HG03571 (cell line): ENCODE results near the gene NLRX1.
"Not testable (repeated sequence)": the region's sequence is repeated elsewhere in the genome, so short reads cannot be mapped to it uniquely, and the experiment has no call there.

ENCODE experiments used
- ATAC-seq: cut with Tn5 transposase; IDR thresholded peaks from one replicate; pipeline ENCODE4 v1.9.1; 2021; ENCODE audit not compliant: unreplicated experiment

NLRX1 gene

DNA sequence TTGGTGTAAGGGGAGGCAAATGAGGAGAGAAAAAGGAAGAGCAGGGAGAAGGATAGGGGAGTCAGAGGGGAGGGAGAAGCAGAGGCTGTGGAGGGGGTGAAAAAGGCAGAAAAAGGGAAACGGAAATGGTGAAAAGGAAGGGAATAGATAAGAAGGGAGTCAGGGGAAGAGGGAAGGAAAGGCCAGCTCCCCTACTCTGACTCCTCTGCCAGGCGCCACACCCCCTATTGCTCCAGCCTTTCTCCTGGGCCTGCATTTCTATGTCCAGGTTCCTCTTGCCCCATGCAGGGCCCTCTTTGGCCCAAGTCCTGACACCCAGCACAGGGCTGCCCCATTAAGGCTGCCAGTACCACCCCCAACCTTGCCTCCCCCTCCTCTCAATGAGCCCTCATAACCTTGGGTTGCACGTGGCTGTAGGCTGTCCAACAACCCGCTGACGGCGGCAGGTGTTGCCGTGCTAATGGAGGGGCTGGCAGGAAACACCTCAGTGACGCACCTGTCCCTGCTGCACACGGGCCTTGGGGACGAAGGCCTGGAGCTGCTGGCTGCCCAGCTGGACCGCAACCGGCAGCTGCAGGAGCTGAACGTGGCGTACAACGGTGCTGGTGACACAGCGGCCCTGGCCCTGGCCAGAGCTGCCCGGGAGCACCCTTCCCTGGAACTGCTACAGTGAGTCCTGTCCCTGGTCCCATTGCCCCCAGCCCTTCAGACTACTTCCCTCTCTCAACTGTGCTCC is 13.3 kb downstream of the NLRX1 start:
- ATAC-seq = no peak

DNA sequence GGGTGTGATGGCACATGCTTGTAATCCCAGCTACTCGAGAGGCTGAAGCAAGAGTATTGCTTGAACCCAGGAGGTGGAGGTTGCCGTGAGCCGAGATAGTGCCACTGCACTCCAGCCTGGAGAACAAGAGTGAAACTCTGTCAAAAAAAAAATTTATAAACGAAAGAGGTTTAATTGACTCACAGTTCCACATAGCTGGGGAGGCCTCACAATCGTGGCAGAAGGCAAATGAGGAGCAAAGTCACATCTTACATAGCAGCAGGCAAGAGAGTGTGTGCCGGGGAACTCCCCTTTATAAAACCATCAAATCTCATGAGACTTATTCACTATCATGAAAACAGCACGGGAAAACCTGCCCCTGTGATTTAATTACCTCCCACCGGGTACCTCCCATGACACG is 15.9 kb downstream of the NLRX1 start:
- not testable (repeated sequence) for ATAC-seq

DNA sequence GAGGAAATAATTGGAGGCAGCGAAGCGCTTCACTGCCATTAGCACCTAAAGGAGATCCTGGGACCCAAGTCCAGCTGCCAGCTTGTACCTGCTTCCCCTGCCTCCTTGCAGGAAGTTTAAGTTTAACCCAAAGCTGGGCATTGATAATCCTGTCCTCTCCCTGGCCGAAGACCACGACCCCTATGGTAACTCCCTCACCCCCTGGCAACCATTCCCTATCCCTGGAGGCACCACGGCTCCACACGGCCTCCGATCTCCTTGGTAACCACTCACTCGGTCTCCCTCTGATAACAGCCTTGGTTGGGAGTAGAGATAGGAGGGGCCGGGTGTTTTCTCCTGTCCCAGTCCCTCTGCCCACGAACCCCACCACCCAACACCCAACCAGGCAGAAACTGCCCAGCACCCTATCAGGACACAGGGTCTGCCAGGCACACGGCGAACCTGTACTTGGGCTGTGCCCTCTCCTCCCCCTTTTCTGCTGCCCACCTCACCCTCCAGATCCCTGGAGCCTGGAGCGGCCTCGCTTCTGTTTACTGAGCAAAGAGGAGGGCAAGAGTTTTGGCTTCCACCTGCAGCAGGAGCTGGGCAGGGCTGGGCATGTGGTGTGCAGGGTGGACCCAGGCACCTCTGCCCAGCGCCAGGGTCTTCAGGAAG is 17.6 kb downstream of the NLRX1 start:
- ATAC-seq = no peak

DNA sequence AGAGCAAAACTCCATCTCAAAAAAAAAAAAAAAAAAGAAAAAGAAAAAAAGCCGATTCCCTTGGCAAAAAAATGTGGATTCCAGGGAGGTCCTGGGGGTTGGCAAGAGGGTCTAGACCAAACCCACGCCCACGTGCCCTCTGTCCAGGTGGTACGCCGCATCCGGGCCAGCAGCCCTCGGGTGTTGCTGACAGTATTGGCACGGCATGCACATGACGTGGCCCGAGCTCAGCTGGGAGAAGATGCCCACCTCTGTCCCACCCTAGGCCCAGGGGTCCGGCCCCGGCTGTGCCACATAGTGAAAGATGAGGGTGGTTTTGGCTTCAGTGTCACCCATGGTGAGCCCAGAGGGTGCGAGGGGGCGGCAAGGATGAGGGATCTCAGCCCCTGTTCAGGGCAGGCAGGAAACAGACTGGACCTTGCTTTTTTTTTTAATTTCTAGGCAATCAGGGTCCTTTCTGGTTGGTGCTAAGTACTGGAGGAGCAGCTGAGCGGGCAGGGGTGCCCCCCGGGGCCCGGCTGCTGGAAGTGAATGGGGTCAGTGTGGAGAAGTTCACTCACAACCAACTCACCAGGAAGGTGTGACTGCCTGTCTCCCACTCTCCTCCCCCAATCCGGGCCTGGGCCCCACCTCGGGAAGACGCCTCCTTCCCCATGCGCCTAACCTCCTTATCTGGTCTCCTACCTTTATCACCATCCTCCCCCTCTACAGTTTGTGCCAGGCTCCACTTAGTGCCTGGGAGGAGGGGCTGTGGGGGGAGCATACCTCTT is 18.8 kb downstream of the NLRX1 start:
- no peak for ATAC-seq

DNA sequence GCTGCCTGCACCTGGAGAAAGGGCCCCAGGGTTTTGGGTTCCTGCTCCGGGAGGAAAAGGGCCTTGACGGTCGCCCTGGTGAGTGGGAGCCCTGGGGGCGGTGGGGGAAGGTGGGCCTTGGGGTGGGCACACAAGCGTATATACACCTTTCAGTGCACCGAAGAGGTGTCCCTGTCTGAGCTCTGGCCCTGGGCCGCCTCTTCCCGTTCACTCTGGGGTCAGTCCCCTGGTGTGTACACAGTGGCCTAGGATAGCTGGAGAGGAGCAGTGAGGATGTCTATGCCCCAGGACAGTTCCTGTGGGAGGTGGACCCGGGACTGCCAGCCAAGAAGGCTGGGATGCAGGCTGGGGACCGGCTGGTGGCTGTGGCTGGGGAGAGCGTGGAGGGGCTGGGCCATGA is 19.5 kb downstream of the NLRX1 start:
- ATAC-seq = no peak

DNA sequence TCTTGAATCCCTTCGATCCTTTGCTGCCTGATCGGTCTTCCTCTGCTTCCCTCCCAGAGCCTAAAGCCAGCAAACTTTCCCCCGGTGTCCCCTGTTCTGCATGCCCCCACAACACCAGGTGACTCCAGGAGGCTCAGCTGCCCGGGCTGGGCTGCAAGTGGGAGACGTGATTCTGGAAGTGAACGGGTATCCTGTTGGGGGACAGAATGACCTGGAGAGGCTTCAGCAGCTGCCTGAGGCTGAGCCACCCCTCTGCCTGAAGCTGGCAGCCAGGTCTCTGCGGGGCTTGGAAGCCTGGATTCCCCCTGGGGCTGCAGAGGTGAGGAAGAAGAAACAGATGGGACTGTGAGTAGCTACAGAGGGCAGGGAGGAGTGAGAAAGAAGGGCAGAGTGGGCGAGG is 20.4 kb downstream of the NLRX1 start:
- ATAC-seq = no peak

DNA sequence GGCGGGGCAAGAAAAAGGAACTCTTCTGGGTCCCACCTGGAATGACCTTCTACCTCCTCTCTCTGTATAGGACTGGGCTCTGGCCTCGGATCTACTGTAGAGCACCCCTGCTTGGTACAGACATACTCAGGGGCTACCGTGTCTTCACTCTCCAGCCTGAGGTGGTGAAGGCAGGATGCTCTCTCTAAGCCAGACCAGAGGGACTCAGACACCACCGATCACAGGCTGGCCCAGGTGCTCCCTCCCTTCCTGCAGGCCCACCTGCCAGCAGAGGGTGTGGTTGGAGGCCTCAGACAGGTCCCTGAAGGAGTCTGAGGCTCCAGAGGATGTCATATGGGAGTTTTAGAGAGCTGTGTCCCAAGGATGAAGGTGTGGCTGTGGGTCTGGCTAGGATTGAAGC is 20.9 kb downstream of the NLRX1 start:
- ATAC-seq = no peak

DNA sequence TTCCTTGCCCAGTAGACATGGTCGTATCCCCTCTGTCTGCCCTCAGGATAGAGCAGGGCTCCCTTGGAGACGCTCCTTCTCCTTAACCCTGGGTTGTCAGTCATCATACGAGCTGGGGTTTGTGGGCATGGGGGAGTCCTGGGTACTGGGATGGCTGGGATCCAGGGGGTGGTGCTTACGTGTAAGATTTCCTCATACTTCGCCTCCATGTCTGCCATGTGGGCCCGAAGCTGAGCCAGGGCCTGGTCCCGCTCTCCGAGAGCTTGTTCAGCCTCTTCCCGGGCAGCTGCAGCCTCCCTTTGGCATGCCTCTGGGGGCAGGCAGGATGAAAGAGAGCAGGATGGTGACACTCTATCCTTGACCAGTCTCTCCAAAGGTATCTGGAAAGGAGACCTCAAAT is 22.0 kb downstream of the NLRX1 start:
- no peak for ATAC-seq

DNA sequence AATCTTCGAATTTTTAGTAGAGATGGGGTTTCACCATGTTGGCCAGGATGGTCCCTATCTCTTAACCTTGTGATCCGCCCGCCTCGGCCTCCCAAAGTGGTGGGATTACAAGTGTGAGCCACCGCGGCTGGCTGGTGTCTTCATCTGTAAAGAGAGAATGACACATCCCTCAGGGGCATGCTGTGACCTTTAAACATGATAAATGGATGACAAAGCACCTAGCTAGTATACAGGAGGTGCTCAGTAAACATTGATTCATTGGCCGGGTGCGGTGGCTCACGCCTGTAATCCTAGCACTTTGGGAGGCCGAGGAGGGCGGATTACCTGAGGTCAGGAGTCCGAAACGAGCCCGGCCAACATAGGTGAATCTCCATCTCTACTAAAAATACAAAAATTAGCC is 22.7 kb downstream of the NLRX1 start:
- not testable (repeated sequence) for ATAC-seq

DNA sequence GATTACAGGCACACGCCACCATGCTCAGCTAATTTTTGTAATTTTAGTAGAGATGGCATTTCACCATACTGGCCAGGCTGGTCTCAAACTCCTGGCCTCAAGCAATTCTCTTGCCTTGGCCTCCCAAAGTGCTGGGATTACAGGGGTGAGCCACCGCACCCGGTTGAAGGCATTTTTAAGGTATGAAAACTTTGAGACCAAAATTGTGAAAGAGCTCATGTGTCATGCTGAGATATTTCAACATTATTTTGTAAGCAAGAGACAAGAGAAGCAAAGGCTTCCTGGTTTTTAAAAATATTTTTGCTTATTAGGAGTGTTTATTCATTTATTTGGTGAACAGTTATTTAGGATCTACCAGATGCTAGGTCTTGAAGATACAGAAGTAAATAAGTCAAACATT is 23.6 kb downstream of the NLRX1 start:
- no peak for ATAC-seq

DNA sequence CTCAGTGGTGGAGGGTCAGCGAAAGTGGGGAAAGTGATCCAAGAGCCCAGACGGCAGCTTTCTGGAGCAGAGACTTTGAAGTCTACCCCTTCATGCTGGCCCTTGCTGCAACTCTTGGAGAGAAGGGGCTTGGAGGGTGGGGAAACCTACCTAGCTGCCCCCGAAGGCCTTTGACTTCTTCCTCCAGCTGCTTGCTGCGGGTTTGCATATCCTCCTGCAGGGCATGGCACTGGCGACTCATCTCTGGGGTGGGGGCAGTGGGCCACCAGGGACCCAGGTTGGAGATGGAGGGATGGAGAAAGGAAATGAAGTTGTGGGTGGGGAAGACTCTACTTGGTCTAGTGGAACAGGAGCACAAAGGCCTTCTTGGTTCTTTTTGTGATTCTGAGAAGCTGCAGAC is 24.5 kb downstream of the NLRX1 start:
- no peak for ATAC-seq

DNA sequence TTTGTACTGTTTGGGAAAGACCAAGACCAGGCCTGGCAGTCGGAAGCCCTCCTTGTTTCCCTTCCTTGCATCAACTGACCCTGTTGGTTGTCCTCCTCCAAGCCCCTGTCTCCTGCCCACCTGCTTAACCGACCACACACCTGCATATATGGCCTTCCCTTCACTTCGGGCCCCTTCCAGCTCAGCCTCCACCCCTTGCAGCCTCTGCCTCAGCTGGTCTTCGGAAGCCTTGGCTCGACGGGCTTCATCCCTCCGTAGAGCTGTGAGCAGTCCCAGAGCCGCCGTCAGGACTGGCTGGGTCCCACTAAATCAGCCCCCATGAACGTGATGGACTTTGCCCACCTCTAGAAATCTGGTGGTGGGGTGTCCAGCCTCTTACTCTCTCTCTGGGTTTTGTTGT is 25.1 kb downstream of the NLRX1 start:
- ATAC-seq = no peak

DNA sequence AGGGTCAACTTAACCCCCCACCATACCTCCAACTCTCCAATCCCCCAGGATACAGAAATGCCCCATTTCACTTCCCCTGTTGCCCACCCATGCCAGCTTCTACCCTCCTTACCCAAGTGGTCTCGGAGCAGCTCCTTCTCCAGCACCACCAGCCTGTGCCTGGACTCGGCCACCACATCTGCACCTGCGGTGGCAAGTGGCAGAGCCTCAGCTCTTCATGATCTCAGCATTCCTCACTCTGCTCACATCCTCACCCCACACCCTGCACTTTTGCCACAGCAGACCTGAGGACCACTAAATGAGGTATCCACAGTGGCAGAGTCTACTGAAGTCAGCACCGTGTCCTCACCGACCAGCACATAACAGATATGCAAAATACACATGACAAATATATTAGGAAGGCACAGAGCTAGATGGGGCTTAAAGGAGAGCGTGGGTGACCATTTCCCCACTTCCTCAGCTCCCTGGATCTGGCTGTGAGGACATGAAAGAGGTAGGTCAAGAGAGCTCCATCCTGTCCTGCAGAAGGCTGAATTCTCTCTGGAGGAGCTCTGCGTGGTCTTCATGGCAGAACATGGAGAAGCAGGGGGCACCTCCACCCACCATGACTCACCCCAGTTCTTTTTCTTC is 26.4 kb downstream of the NLRX1 start:
- no peak for ATAC-seq

DNA sequence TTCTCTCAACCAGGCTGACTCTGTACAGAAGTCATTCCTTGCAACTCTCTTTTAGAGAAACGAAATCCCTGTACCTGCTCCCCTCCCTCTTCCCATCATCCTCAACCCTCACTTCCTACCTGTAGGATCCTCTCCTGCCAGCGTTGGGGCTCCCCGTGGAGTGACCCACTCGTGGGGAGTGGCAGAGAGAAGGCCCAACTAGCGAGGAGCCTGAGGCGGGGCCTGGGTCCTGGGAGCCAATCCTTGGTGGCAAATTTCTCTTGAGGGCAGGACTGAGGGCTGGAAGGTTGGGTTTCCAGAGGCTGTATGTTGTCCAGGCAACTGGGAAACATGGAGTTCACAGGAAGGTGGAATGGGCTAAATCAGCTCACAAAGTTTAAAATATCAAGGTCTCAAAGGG is 27.2 kb downstream of the NLRX1 start:
- no peak for ATAC-seq

DNA sequence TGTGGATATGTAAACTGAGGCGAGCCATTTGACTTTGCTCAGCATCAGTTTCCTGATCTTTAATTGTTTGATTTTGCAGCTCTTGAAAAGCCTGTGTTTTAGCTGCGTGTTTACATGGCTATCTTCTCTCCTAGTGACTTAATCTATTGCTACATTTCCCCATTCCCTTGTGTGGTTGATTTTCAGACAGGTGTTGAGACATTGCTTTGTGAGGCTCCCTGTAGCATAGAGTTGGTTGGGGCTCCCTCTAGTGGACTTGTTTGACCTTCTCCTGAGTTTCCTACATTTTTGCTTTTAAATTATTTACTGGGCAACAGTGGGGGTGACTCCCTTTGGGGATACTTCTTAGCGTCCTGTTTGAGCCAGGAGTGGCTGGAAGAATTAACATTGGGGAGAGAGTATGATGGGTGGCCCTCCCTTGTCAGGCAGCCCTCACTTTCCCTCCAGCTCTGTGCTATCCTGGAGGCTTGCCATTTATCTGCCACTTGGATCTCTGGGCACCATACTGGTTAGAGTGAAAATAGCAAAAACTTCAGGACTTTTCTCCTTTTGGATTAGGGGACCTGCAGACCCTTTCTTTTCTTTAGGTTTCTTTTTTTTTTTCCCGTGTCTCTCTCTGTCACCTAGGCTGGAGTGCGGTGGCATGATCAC is 28.4 kb downstream of the NLRX1 start:
- no peak for ATAC-seq

DNA sequence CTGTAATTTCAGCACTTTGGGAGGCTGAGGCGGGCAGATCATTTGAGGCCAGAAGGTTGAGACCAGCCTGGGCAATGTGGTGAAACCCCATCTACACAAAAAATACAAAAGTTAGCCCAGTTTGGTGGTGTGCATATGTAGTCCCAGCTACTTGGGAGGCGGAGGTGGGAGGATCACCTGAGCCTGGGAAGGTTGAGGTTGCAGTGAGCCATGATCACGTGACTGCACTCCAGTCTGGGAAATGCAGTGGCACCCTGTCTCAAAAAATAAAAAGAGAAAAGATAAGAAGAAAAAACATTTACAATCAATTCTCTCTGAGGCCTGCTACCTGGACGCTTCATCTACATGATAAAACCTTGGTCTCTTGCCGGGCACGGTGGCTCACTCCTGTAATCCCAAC is 30.4 kb downstream of the NLRX1 start:
- ATAC-seq = no peak

DNA sequence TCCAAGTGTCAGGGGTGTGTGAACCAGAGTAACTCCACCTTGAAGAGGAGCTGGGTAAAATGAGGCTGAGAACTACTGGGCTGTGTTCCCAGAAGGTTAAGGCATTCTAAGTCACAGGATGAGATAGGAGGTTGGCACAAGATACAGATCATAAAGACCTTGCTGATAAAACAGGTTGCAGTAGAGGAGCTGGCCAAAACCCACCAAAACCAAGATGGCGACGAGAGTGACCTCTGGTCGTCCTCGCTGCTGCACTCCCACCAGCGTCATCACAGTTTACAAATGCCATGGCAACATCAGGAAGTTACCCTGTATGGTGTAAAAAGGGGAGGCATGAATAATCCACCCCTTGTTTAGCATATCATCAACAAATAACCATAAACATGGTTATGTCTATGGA is 32.7 kb downstream of the NLRX1 start:
- not testable (repeated sequence) for ATAC-seq

DNA sequence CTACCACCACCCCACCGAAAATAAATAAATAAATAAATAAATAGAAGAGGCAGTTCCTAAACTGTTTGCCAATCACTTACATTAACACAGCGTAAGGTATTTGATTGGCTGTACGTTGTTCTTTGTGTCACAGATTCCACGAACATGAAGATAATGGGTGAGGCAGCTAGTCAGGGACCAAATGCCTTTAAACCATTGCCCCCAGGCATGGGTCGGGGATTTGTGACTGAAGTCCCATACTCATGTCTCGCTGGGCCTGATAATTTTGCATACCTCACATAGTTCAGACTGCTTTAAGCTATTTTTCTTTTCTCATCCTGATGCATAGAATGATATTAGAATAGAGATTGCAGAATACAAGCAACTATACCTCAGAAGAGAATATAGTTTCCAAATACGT is 34.0 kb downstream of the NLRX1 start:
- no peak for ATAC-seq

DNA sequence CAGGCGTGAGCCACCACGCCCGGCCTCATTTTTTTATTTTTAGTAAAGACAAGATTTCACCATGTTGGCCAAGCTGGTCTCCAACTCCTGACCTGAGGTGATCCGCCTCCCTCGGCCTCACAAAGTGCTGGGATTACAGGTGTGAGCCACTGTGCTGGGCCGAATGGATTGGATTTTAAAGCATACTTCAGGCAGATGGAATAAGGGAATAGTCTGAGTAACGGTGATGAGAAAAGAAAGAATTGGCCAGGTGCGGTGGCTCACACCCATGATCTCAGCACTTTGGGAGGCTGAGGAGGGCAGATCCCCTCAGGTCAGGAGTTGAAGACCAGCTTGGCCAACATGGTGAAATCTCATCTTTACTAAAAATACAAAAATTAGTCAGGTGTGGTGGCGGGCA is 35.5 kb downstream of the NLRX1 start:
- no peak for ATAC-seq

DNA sequence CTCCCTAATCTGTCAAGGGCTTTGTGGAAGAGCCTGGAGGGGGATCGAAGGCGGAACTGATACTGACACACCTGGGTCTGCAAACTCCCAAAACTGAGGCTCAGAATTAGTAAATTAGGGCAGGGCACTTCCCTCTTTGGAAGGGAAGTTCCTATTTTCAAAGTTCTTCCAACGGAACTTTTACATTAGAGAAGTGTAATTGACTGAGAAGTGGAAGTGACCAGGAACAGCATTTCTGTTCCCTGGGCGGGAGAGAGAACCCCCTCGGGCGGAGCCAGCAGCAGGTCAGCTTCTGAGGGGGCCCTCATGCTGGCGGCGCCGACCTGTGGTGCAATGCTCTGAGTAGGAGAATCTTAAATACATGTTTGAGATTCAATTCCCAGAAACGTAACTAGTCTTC is 36.6 kb downstream of the NLRX1 start:
- ATAC-seq = no peak
